HepG2 (cell line): ENCODE measurements around the gene PLEKHG5. TPM values are rescaled to one million over a fixed set of nuclear protein-coding genes. Genes with fewer than 3 reads are reported as not detected.

ENCODE experiments used
- ATAC-seq: fragments of 200-7000 bp; cut with Tn5 transposase; 3 replicates; pipeline ENCODE4 v1.9.1; 2020; ENCODE audit warnings: mild to moderate bottlenecking, moderate library complexity
- BruUV-seq: library from RNA; stranded (reverse); fragments of 400-500 nt; replicated peaks from 2 replicates; lab custom pipeline; 2021; lab: Mats Ljungman, UMichigan
- CTCF ChIA-PET: fragments of 300-600 bp; formaldehyde crosslinking; extraction: SDS; loops from one replicate; lab custom pipeline; 2021; ENCODE audit warnings: low total read pairs, inconsistent platforms, low intra/inter-chr PET ratio; lab: Yijun Ruan, JAX
- POLR2A ChIA-PET: fragments of 350-600 bp; sonication (Branson Sonifier 250); formaldehyde crosslinking; loops from one replicate; lab custom pipeline; 2020; ENCODE audit warnings: antibody characterized with exemption, inconsistent platforms; lab: Yijun Ruan, JAX
- DNase-seq: peaks from one replicate; pipeline ENCODE4 v3.0.0-alpha.2; 2015; ENCODE audit warnings: low spot score
- FAIRE-seq: peaks from 3 replicates; lab custom pipeline; 2011; peaks lifted over from hg19 to GRCh38; lab: Jason Lieb, UNC
- H2AFZ ChIP-seq: one replicate; pipeline ENCODE4 v1.6.1; 2011; ENCODE audit warnings: low read length, inconsistent platforms
- H3K27ac ChIP-seq: fragments of 300-600 bp; 3 replicates; pipeline ENCODE4 v1.8.0; 2011; ENCODE audit warnings: mixed run types, mild to moderate bottlenecking, mixed read lengths, low read length, inconsistent platforms; ENCODE audit not compliant: insufficient read depth; ENCODE audit errors: extremely low read length
- H3K27me3 ChIP-seq, 2 experiments: fragments of 200-600 bp in 1 of 2; 2 replicates in 1 of 2; 3 replicates in 1 of 2; pipeline versions ENCODE4 v1.6.0 to v1.8.0; 2011; ENCODE audit warnings: low read length in 2 of 2, mild to moderate bottlenecking in 2 of 2, moderate library complexity in 2 of 2, inconsistent platforms in 1 of 2; ENCODE audit not compliant: insufficient read depth in 2 of 2, control insufficient read depth in 1 of 2
- H3K36me3 ChIP-seq, 2 experiments: fragments of 200-600 bp in 1 of 2; replicated peaks in 1 of 2; 2 replicates in 1 of 2; 3 replicates in 1 of 2; pipeline versions ENCODE4 v1.5.1 to v1.8.0; 2011; ENCODE audit warnings: low read length in 2 of 2, inconsistent platforms in 1 of 2; ENCODE audit not compliant: insufficient read depth in 2 of 2, control insufficient read depth in 1 of 2
- H3K4me1 ChIP-seq: 2 replicates; pipeline ENCODE4 v1.5.1; 2012; ENCODE audit warnings: low read length, inconsistent platforms; ENCODE audit not compliant: insufficient read depth
- H3K4me2 ChIP-seq: 2 replicates; pipeline ENCODE4 v1.6.0; 2011; ENCODE audit warnings: low read depth, low read length, inconsistent platforms
- H3K4me3 ChIP-seq, 3 experiments: fragments of 200-600 bp in 1 of 3; sonication (generic), shearing (Covaris generic) in 1 of 3; replicated peaks in 1 of 3; 2 replicates each; pipeline ENCODE4 v1.5.1; 2011 to 2016; ENCODE audit warnings: low read length in 3 of 3, inconsistent platforms in 2 of 3, low read depth in 2 of 3, mild to moderate bottlenecking in 2 of 3, control low read depth in 1 of 3, mixed read lengths in 1 of 3; ENCODE audit not compliant: insufficient read depth in 1 of 3
- H3K79me2 ChIP-seq: one replicate; pipeline ENCODE4 v1.6.1; 2011; ENCODE audit warnings: low read length, inconsistent platforms; ENCODE audit not compliant: insufficient read depth
- H3K9ac ChIP-seq: 2 replicates; pipeline ENCODE4 v1.6.0; 2011; ENCODE audit warnings: mild to moderate bottlenecking, low read depth, low read length, inconsistent platforms; ENCODE audit not compliant: insufficient read depth
- H3K9me3 ChIP-seq: 2 replicates; pipeline ENCODE4 v1.5.1; 2012; ENCODE audit warnings: mild to moderate bottlenecking, low read length
- H4K20me1 ChIP-seq: 2 replicates; pipeline ENCODE4 v1.6.0; 2011; ENCODE audit warnings: inconsistent platforms, mild to moderate bottlenecking, low read length, moderate library complexity; ENCODE audit not compliant: insufficient read depth
- ATF4 ChIP-seq, 2 experiments: fragments of 450-650 bp in 1 of 2; sonication (generic) in 1 of 2; formaldehyde crosslinking; IDR thresholded peaks; 2 replicates each; pipeline versions ENCODE4 v1.5.0 to v1.8.0; 2020 to 2022; ENCODE audit warnings: mild to moderate bottlenecking in 1 of 2, missing genetic modification reagents in 1 of 2
- EZH2 ChIP-seq: conservative IDR thresholded peaks from 2 replicates; pipeline ENCODE4 v1.6.1; 2012; ENCODE audit warnings: mild to moderate bottlenecking, low read depth, low read length, moderate library complexity
- FOXA1 ChIP-seq, 2 experiments: fragments of 450-650 bp in 1 of 2; sonication (generic) in 1 of 2; formaldehyde crosslinking in 1 of 2; IDR thresholded peaks; 2 replicates each; pipeline versions ENCODE4 v1.4.0 to v1.6.1; 2016 to 2020; ENCODE audit warnings: missing genetic modification reagents in 1 of 2
- LCORL ChIP-seq, 2 experiments: fragments of 450-650 bp in 1 of 2; sonication (generic) in 1 of 2; formaldehyde crosslinking in 1 of 2; IDR thresholded peaks; 2 replicates each; pipeline versions ENCODE4 v1.5.0 to v1.6.1; 2017 to 2020; ENCODE audit warnings: antibody characterized with exemption in 1 of 2, missing genetic modification reagents in 1 of 2
- MXD1 ChIP-seq: sonication (generic); formaldehyde crosslinking; IDR thresholded peaks from 2 replicates; pipeline ENCODE4 v1.4.0; 2020; ENCODE audit warnings: mild to moderate bottlenecking, missing genetic modification reagents
- POLR2AphosphoS5 ChIP-seq: IDR thresholded peaks from 2 replicates; pipeline ENCODE4 v1.6.1; 2012; ENCODE audit warnings: low read depth, low read length
- POLR2G ChIP-seq: fragments of 200-400 bp; formaldehyde crosslinking; IDR thresholded peaks from 2 replicates; pipeline ENCODE4 v1.6.1; 2018; ENCODE audit warnings: mild to moderate bottlenecking, low read depth, low read length, moderate library complexity
- RBFOX2 ChIP-seq: fragments of 200-400 bp; formaldehyde crosslinking; IDR thresholded peaks from 2 replicates; pipeline ENCODE4 v1.6.1; 2017; ENCODE audit warnings: low read depth, mild to moderate bottlenecking, low read length
- ZBTB3 ChIP-seq: sonication (generic); formaldehyde crosslinking; IDR thresholded peaks from 2 replicates; pipeline ENCODE4 v1.4.0; 2020; ENCODE audit warnings: low read depth, mild to moderate bottlenecking, moderate library complexity, missing genetic modification reagents, borderline replicate concordance
- ZBTB38 ChIP-seq: sonication (generic); formaldehyde crosslinking; IDR thresholded peaks from 2 replicates; pipeline ENCODE4 v1.5.1; 2020; ENCODE audit warnings: mild to moderate bottlenecking, missing genetic modification reagents
- ZNF382 ChIP-seq: sonication (generic); formaldehyde crosslinking; IDR thresholded peaks from 2 replicates; pipeline ENCODE4 v1.5.0; 2020; ENCODE audit warnings: missing genetic modification reagents, mild to moderate bottlenecking, borderline replicate concordance
- ZNF430 ChIP-seq: sonication (generic); formaldehyde crosslinking; IDR thresholded peaks from 2 replicates; pipeline ENCODE4 v1.9.0; 2021; ENCODE audit warnings: mild to moderate bottlenecking, missing genetic modification reagents
- WGBS: methylation state at CpG from one replicate; pipeline ENCODE4 v1.1.6; 2017; ENCODE audit warnings: low lambda C conversion rate; 5-methylcytosine and 5-hydroxymethylcytosine counted together
- in situ Hi-C: cut with HindIII; loops from 2 replicates; pipeline ENCODE4 v1.10.0; 2017; ENCODE audit warnings: low pct_unique_long_range_greater_than_20kb; ENCODE audit not compliant: extremely low pct_ligation_motif_present
- intact Hi-C: fragments of 100-400 bp; cut with micrococcal nuclease; formaldehyde crosslinking; loops from one replicate; pipeline ENCODE4 v1.10.0; 2022; ENCODE audit not compliant: unreplicated experiment
- polyA plus RNA-seq, 8 experiments: library from polyadenylated mRNA; depleted of rRNA in 3 of 8; stranded (reverse) in 7 of 8; unstranded in 1 of 8; fragments of >200 nt; fragmentation: Illumina TruSeq in 4 of 8; extraction: Trizol in 4 of 8; gene quantifications; 2 replicates each; pipeline versions ENCODE4 v1.2.1 to v1.2.3, GENCODE V29; 2011 to 2016; ENCODE audit warnings: low read depth in 4 of 8, missing spikeins in 1 of 8, mixed read lengths in 1 of 8; ENCODE audit not compliant: insufficient read depth in 1 of 8
- total RNA-seq, 5 experiments: library from RNA; depleted of rRNA; stranded (reverse); fragments of >200 nt; fragmentation: Illumina TruSeq; extraction: Trizol; gene quantifications; 2 replicates each; pipeline ENCODE4 v1.2.3, GENCODE V29; 2016; ENCODE audit warnings: low read depth in 1 of 5
- TF ChIP-seq, protein P1 (sequence below): sonication (generic); formaldehyde crosslinking; IDR thresholded peaks from 2 replicates; pipeline ENCODE4 v1.4.0; 2020; ENCODE audit warnings: mild to moderate bottlenecking, low read depth, missing genetic modification reagents
- TF ChIP-seq, protein P2 (sequence below): sonication (generic); formaldehyde crosslinking; IDR thresholded peaks from 2 replicates; pipeline ENCODE4 v1.5.0; 2020; ENCODE audit warnings: missing genetic modification reagents

PLEKHG5 gene
- total and polyA plus RNA-seq, 2 of the 13 experiments (the other 11 are each of a cell fraction or from before 2014, with no cell fraction given), result 1.9 to 3.5 TPM

DNA sequence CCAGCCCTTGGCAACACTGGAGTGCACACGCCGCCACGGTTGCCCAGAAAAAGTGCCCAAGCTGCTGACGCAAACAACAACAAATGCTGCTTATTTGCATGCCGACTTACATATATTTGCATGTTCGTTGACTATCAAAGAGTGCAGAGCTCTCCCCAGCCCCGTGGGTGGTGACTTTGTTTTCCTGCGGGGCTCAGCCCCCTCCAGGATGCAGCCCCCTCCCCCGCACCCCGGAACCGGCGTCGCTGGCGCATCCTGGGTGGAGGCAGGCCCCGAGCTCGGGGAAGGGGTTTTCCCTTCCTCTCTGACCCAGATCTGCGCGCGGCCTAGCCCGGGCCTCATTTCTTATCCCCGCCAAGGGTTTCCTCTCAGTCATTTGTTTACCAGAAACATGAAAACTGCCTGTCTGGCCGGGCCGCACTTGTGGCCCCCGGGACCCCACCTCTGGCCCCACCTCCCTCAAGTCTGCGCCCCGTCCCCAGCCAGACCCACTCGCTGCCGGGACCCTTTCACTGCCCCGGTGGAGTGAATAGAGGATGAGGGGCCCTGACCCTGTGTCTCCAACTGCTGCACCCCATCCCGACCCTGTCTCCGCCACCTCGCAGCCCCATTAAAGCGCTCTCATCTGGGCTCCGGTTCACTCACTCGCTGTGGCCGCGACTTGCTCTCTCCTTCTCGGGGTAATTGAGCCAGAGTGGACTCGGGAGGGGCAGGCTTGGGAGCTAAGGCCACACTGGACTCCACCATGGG lies 31.0 kb downstream of the PLEKHG5 start:
- FAIRE-seq, result no peak

More for the DNA sequence above, 31.0 kb downstream of the PLEKHG5 start:
- intact Hi-C loops, result no loop called here
- H3K9me3 ChIP-seq, result no peaks in the 10 kb centered on the region
- no peak overlapping the region for H3K27ac ChIP-seq
- DNase-seq, result no peak
- ChIA-PET POLR2A (interaction anchor here (1.3 kb wide), 1 partner anchor 10 kb away, joined by 5 read pairs; no protein-coding TSS in a partner anchor), CTCF (no interaction called here)
- no peak for ATAC-seq
- peaks cover 10 to 14% of the 10 kb centered on the region in 2 experiments; a peak in 2 of 5 replicates for H3K36me3 ChIP-seq
- 94% methylated on average over 38 of the region's 39 CpGs for WGBS
- peaks cover 12% of the 10 kb centered on the region; the same call in 1 of the 2 replicates for H4K20me1 ChIP-seq
- H3K27me3 ChIP-seq, result no peaks in the 10 kb centered on the region
- in situ Hi-C loops, result no loop called here
- no peak overlapping the region for H3K9ac ChIP-seq
- no peak overlapping the region for H3K4me2 ChIP-seq
- no TSS peak for BruUV-seq
- peaks cover 21% of the 10 kb centered on the region for H3K4me1 ChIP-seq
- TF ChIP-seq FOXA1 (IDR thresholded peaks at IDR 0.05), result no peak
- no peak for TF ChIP-seq FOXA1 (CRISPR knock-in tag; IDR thresholded peaks at IDR 0.05)
- no peak for TF ChIP-seq ZNF382
- no peak for TF ChIP-seq LCORL (IDR thresholded peaks at IDR 0.05)
- TF ChIP-seq LCORL (CRISPR knock-in tag; IDR thresholded peaks at IDR 0.05), result no peak
- peak; percentile 16; the same call in 1 of the 2 replicates for TF ChIP-seq POLR2AphosphoS5
- TF ChIP-seq ZBTB3 (CRISPR knock-in tag), result no peak
- TF ChIP-seq, protein P1, sequence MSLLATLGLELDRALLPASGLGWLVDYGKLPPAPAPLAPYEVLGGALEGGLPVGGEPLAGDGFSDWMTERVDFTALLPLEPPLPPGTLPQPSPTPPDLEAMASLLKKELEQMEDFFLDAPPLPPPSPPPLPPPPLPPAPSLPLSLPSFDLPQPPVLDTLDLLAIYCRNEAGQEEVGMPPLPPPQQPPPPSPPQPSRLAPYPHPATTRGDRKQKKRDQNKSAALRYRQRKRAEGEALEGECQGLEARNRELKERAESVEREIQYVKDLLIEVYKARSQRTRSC (CRISPR knock-in tag), result no peak
- TF ChIP-seq EZH2, result no peak
- TF ChIP-seq MXD1 (CRISPR knock-in tag), result no peak
- TF ChIP-seq, protein P2, sequence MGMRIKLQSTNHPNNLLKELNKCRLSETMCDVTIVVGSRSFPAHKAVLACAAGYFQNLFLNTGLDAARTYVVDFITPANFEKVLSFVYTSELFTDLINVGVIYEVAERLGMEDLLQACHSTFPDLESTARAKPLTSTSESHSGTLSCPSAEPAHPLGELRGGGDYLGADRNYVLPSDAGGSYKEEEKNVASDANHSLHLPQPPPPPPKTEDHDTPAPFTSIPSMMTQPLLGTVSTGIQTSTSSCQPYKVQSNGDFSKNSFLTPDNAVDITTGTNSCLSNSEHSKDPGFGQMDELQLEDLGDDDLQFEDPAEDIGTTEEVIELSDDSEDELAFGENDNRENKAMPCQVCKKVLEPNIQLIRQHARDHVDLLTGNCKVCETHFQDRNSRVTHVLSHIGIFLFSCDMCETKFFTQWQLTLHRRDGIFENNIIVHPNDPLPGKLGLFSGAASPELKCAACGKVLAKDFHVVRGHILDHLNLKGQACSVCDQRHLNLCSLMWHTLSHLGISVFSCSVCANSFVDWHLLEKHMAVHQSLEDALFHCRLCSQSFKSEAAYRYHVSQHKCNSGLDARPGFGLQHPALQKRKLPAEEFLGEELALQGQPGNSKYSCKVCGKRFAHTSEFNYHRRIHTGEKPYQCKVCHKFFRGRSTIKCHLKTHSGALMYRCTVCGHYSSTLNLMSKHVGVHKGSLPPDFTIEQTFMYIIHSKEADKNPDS, result no peak
- peak; percentile 32; the same call in 1 of the 2 replicates for TF ChIP-seq RBFOX2
- no peak for TF ChIP-seq ZNF430 (CRISPR knock-in tag)
- 0 out of 2 replicates have a peak, but pooled peaks have one; percentile 48 for TF ChIP-seq POLR2G
- 0 out of 2 replicates have a peak, but pooled peaks have one; percentile 22 for TF ChIP-seq ZBTB38 (CRISPR knock-in tag)
- no peak for TF ChIP-seq ATF4 (CRISPR knock-in tag; IDR thresholded peaks at IDR 0.05)
- H2AFZ ChIP-seq, result no peak overlapping the region
- H3K4me3 ChIP-seq, result no peak overlapping the region
- no peaks in the 10 kb centered on the region for H3K79me2 ChIP-seq
